IPS DF 4.7 (cell line): Measurements from ENCODE around the gene MAB21L4.
"Not testable (repeated sequence)": the region's sequence is repeated elsewhere in the genome, so short reads cannot be mapped to it uniquely, and the experiment has no call there.

Experiments used
- DNase-seq: peaks from one replicate; pipeline ENCODE4 v3.0.0-alpha.2; 2013; ENCODE audit warnings: low spot score; ENCODE audit errors: extremely low read depth

MAB21L4 gene

GRCh38 chr2:240864475-240864874 is 31.5 kb downstream of the MAB21L4 start:
- no peak for DNase-seq

- DNase-seq, result no peak
Measured at GRCh38 chr2:240861547-240861946, 34.4 kb downstream of the MAB21L4 start.

GRCh38 chr2:240858871-240859270 is 37.1 kb downstream of the MAB21L4 start:
- no peak for DNase-seq

GRCh38 chr2:240858321-240858720 is 37.6 kb downstream of the MAB21L4 start:
- DNase-seq, result no peak

GRCh38 chr2:240857039-240858008 is 38.6 kb downstream of the MAB21L4 start:
- DNase-seq, result no peak

- no peak for DNase-seq
Measured at GRCh38 chr2:240856151-240856980, 39.6 kb downstream of the MAB21L4 start.

- DNase-seq, result no peak
Measured at GRCh38 chr2:240855670-240856069, 40.3 kb downstream of the MAB21L4 start.

GRCh38 chr2:240852671-240853314 is 43.2 kb downstream of the MAB21L4 start:
- no peak for DNase-seq

GRCh38 chr2:240851078-240851991 is 44.6 kb downstream of the MAB21L4 start:
- peak; percentile 68 for DNase-seq

- no peak for DNase-seq
Measured at GRCh38 chr2:240850756-240851077, 45.2 kb downstream of the MAB21L4 start.

- DNase-seq, result no peak
Measured at GRCh38 chr2:240850026-240850425, 45.9 kb downstream of the MAB21L4 start.

- DNase-seq, result no peak
Measured at GRCh38 chr2:240848900-240849680, 46.9 kb downstream of the MAB21L4 start.

GRCh38 chr2:240847817-240848216 is 48.1 kb downstream of the MAB21L4 start:
- DNase-seq, result no peak

GRCh38 chr2:240846873-240847595 is 48.9 kb downstream of the MAB21L4 start:
- no peak for DNase-seq

- not testable (repeated sequence) for DNase-seq
Measured at GRCh38 chr2:240846309-240846708, 49.6 kb downstream of the MAB21L4 start.

GRCh38 chr2:240840435-240841060 is 55.4 kb downstream of the MAB21L4 start:
- no peak for DNase-seq

GRCh38 chr2:240839152-240840143 is 56.5 kb downstream of the MAB21L4 start:
- DNase-seq, result no peak

GRCh38 chr2:240837621-240838020 is 58.3 kb downstream of the MAB21L4 start:
- no peak for DNase-seq
